Fibroblast of the aortic adventitia (primary cell): ENCODE measurements around the gene FPR3. TPM values are rescaled to one million over a fixed set of nuclear protein-coding genes. Genes with fewer than 3 reads are reported as not detected.

ENCODE experiments used
- DNase-seq: peaks from one replicate; pipeline ENCODE4 v3.0.0-alpha.2; 2010; ENCODE audit warnings: low read depth
- H3K4me3 ChIP-seq: 2 replicates; pipeline ENCODE4 v1.5.1; 2011; ENCODE audit warnings: low read depth, mild to moderate bottlenecking, control low read depth, low read length, moderate library complexity
- CTCF ChIP-seq: IDR thresholded peaks from 2 replicates; pipeline ENCODE4 v1.5.1; 2011; ENCODE audit warnings: mild to moderate bottlenecking, low read length, control low read depth, inconsistent platforms; ENCODE audit not compliant: insufficient read depth
- total RNA-seq: library from RNA; depleted of rRNA; stranded (reverse); fragments of >200 nt; gene quantifications from 2 replicates; pipeline ENCODE4 v1.2.3, GENCODE V29; 2012; ENCODE audit warnings: low replicate concordance

FPR3 gene
- total RNA-seq, 1 donor, result not detected

GRCh38 chr19:51781999-51782398 is 13.0 kb upstream of the FPR3 start:
- no peak for DNase-seq
- no peak for TF ChIP-seq CTCF
- H3K4me3 ChIP-seq, result no peak overlapping the region

- DNase-seq, result peak; percentile 30
- TF ChIP-seq CTCF, result peak; percentile 35
- H3K4me3 ChIP-seq, result no peak overlapping the region
Measured at GRCh38 chr19:51783372-51783771, 11.6 kb upstream of the FPR3 start.

- no peak for DNase-seq
- H3K4me3 ChIP-seq, result no peak overlapping the region
- TF ChIP-seq CTCF, result no peak
Measured at GRCh38 chr19:51784109-51784785, 10.7 kb upstream of the FPR3 start.

- peak; percentile 92 for DNase-seq
- no peak overlapping the region for H3K4me3 ChIP-seq
- no peak for TF ChIP-seq CTCF
Measured at GRCh38 chr19:51784922-51785690, 9.9 kb upstream of the FPR3 start.

GRCh38 chr19:51786646-51787494 is 8.1 kb upstream of the FPR3 start:
- DNase-seq, result no peak

GRCh38 chr19:51788029-51788428 is 6.9 kb upstream of the FPR3 start:
- TF ChIP-seq CTCF, result no peak
- DNase-seq, result no peak

More at GRCh38 chr19:51786646-51787494, 8.1 kb upstream of the FPR3 start:
- no peak overlapping the region for H3K4me3 ChIP-seq
- no peak for TF ChIP-seq CTCF

More at GRCh38 chr19:51788029-51788428, 6.9 kb upstream of the FPR3 start:
- H3K4me3 ChIP-seq, result no peak overlapping the region
